ENCODE measurements around the gene FBXW11.

- TF ChIP-seq EZH2phosphoT487 (IDR thresholded peaks at IDR 0.05; ENCODE audit: borderline replicate concordance) (no peak), CTCF (conservative IDR thresholded peaks at IDR 0.05; ENCODE audit: low read length) (no peak)
These were observed 28.6 kb upstream of the FBXW11 start for GRCh38 chr5:172035049-172035448.

Measured in Loucy (cell line).